Activated CD4-positive, alpha-beta T cell treated with anti-CD3 and anti-CD28 coated beads, Interleukin-2, amount 10 ng/mL, durations not matched to agents 7 days and 5 days (primary cell): ENCODE results near the gene PADI3. TPM values are rescaled to one million over a fixed set of nuclear protein-coding genes. Genes with fewer than 3 reads are reported as not detected.

ENCODE experiments used
- CTCF ChIA-PET: fragments of 350-600 bp; sonication (Branson Sonifier 250); formaldehyde crosslinking; loops from one replicate; lab custom pipeline; 2021; ENCODE audit warnings: antibody characterized with exemption; lab: Charles Lee
- POLR2A ChIA-PET: fragments of 350-600 bp; sonication (Branson Sonifier 250); formaldehyde crosslinking; loops from one replicate; lab custom pipeline; 2021; ENCODE audit warnings: antibody characterized with exemption; lab: Charles Lee
- DNase-seq: peaks from one replicate; pipeline ENCODE4 v3.0.0-alpha.2; 2020
- H3K27ac Mint-ChIP-seq: one replicate; pipeline ENCODE4 v1.8.0; 2021; ENCODE audit warnings: mild to moderate bottlenecking, moderate library complexity, mixed read lengths
- H3K27me3 Mint-ChIP-seq: one replicate; pipeline ENCODE4 v1.8.0; 2021; ENCODE audit warnings: mixed read lengths
- H3K36me3 Mint-ChIP-seq: one replicate; pipeline ENCODE4 v1.8.0; 2021; ENCODE audit warnings: low read depth, mixed read lengths
- H3K4me1 Mint-ChIP-seq: one replicate; pipeline ENCODE4 v1.8.0; 2021; ENCODE audit warnings: mixed read lengths
- H3K4me3 Mint-ChIP-seq: one replicate; pipeline ENCODE4 v1.8.0; 2021; ENCODE audit warnings: mild to moderate bottlenecking, moderate library complexity, mixed read lengths
- H3K9me3 Mint-ChIP-seq: one replicate; pipeline ENCODE4 v1.8.0; 2021; ENCODE audit warnings: mixed read lengths
- total RNA-seq, 2 experiments: library from RNA; stranded (reverse); gene quantifications; one replicate each; pipeline ENCODE4 v1.2.3, GENCODE V29; 2021

PADI3 gene
- total RNA-seq, 2 experiments from 2014 or later = not detected

GRCh38 chr1:17287130-17287776 lies 38.4 kb downstream of the PADI3 start:
- H3K9me3 Mint-ChIP-seq = no peaks in the 10 kb centered on the region
- H3K4me1 Mint-ChIP-seq = no peaks in the 10 kb centered on the region
- POLR2A ChIA-PET = no interaction called here
- CTCF ChIA-PET = interaction anchor here (0.6 to 0.9 kb wide), 2 partner anchors 24 to 79 kb away, joined by 3 read pairs; no protein-coding TSS in a partner anchor
- peaks cover 9% of the 10 kb centered on the region for H3K27me3 Mint-ChIP-seq
- H3K36me3 Mint-ChIP-seq = no peaks in the 10 kb centered on the region
- no peak overlapping the region for H3K27ac Mint-ChIP-seq
- H3K4me3 Mint-ChIP-seq = no peak overlapping the region
- no peak for DNase-seq

GRCh38 chr1:17289721-17290120 lies 40.8 kb downstream of the PADI3 start:
- ChIA-PET CTCF (no interaction called here), POLR2A (no interaction called here)
- Mint-ChIP-seq H3K9me3 (no peaks in the 10 kb centered on the region), H3K27me3 (peaks cover 20% of the 10 kb centered on the region), H3K4me1 (no peaks in the 10 kb centered on the region), H3K27ac (no peak overlapping the region), H3K4me3 (no peak overlapping the region), H3K36me3 (no peaks in the 10 kb centered on the region)
- DNase-seq = no peak

- H3K4me1 Mint-ChIP-seq = no peaks in the 10 kb centered on the region
- peaks cover 20% of the 10 kb centered on the region for H3K27me3 Mint-ChIP-seq
- DNase-seq = no peak
- no peak overlapping the region for H3K27ac Mint-ChIP-seq
- no peaks in the 10 kb centered on the region for H3K9me3 Mint-ChIP-seq
- H3K4me3 Mint-ChIP-seq = no peak overlapping the region
- H3K36me3 Mint-ChIP-seq = no peaks in the 10 kb centered on the region
- ChIA-PET CTCF (no interaction called here), POLR2A (no interaction called here)
Observed at GRCh38 chr1:17290553-17290952, 41.7 kb downstream of the PADI3 start.

GRCh38 chr1:17292299-17293160 lies 43.6 kb downstream of the PADI3 start:
- no peak overlapping the region for H3K4me3 Mint-ChIP-seq
- H3K9me3 Mint-ChIP-seq = no peaks in the 10 kb centered on the region
- H3K27me3 Mint-ChIP-seq = peaks cover 21% of the 10 kb centered on the region
- H3K36me3 Mint-ChIP-seq = no peaks in the 10 kb centered on the region
- ChIA-PET POLR2A (no interaction called here), CTCF (no interaction called here)
- H3K27ac Mint-ChIP-seq = no peak overlapping the region
- DNase-seq = no peak
- no peaks in the 10 kb centered on the region for H3K4me1 Mint-ChIP-seq

GRCh38 chr1:17293681-17294425 lies 45.0 kb downstream of the PADI3 start:
- ChIA-PET CTCF (no interaction called here), POLR2A (no interaction called here)
- peaks cover 23% of the 10 kb centered on the region for H3K27me3 Mint-ChIP-seq

GRCh38 chr1:17295292-17295691 lies 46.4 kb downstream of the PADI3 start:
- H3K9me3 Mint-ChIP-seq = no peaks in the 10 kb centered on the region
- H3K27ac Mint-ChIP-seq = no peak overlapping the region
- no peak for DNase-seq
- no peak overlapping the region for H3K4me3 Mint-ChIP-seq
- H3K36me3 Mint-ChIP-seq = no peaks in the 10 kb centered on the region
- H3K4me1 Mint-ChIP-seq = no peaks in the 10 kb centered on the region
- peaks cover 21% of the 10 kb centered on the region for H3K27me3 Mint-ChIP-seq
- POLR2A ChIA-PET = no interaction called here
- CTCF ChIA-PET = no interaction called here

More at GRCh38 chr1:17293681-17294425, 45.0 kb downstream of the PADI3 start:
- Mint-ChIP-seq H3K4me3 (no peak overlapping the region), H3K9me3 (no peaks in the 10 kb centered on the region), H3K36me3 (no peaks in the 10 kb centered on the region), H3K27ac (no peak overlapping the region), H3K4me1 (no peaks in the 10 kb centered on the region)
- DNase-seq = no peak

- POLR2A ChIA-PET = no interaction called here
- no peaks in the 10 kb centered on the region for H3K9me3 Mint-ChIP-seq
- H3K36me3 Mint-ChIP-seq = no peaks in the 10 kb centered on the region
- H3K27me3 Mint-ChIP-seq = peaks cover 17% of the 10 kb centered on the region
- CTCF ChIA-PET = interaction anchor here (0.6 kb wide), 1 partner anchor 316 kb away, joined by 3 read pairs; no protein-coding TSS in a partner anchor
- no peaks in the 10 kb centered on the region for H3K4me1 Mint-ChIP-seq
- DNase-seq = no peak
- no peak overlapping the region for H3K27ac Mint-ChIP-seq
- H3K4me3 Mint-ChIP-seq = no peak overlapping the region
Observed at GRCh38 chr1:17296086-17296485, 47.2 kb downstream of the PADI3 start.

GRCh38 chr1:17297991-17298390 lies 49.1 kb downstream of the PADI3 start:
- POLR2A ChIA-PET = no interaction called here
- CTCF ChIA-PET = interaction anchor here (0.6 kb wide), 1 partner anchor 46 kb away, joined by 5 read pairs; no protein-coding TSS in a partner anchor
- DNase-seq = no peak
- no peaks in the 10 kb centered on the region for H3K4me1 Mint-ChIP-seq
- no peak overlapping the region for H3K4me3 Mint-ChIP-seq
- no peaks in the 10 kb centered on the region for H3K36me3 Mint-ChIP-seq
- peaks cover 15% of the 10 kb centered on the region for H3K27me3 Mint-ChIP-seq
- peaks cover 7% of the 10 kb centered on the region for H3K9me3 Mint-ChIP-seq
- no peak overlapping the region for H3K27ac Mint-ChIP-seq

- Mint-ChIP-seq H3K4me3 (no peak overlapping the region), H3K36me3 (no peaks in the 10 kb centered on the region), H3K4me1 (no peaks in the 10 kb centered on the region), H3K27me3 (peaks cover 1% of the 10 kb centered on the region), H3K9me3 (peaks cover 7% of the 10 kb centered on the region), H3K27ac (no peak overlapping the region)
- POLR2A ChIA-PET = no interaction called here
- no peak for DNase-seq
- CTCF ChIA-PET = no interaction called here
Observed at GRCh38 chr1:17301767-17302166, 52.9 kb downstream of the PADI3 start.

- no peak overlapping the region for H3K27ac Mint-ChIP-seq
- no peaks in the 10 kb centered on the region for H3K4me1 Mint-ChIP-seq
- H3K36me3 Mint-ChIP-seq = no peaks in the 10 kb centered on the region
- DNase-seq = no peak
- H3K27me3 Mint-ChIP-seq = peaks cover 3% of the 10 kb centered on the region
- peaks cover 7% of the 10 kb centered on the region for H3K9me3 Mint-ChIP-seq
- CTCF ChIA-PET = no interaction called here
- no peak overlapping the region for H3K4me3 Mint-ChIP-seq
- POLR2A ChIA-PET = no interaction called here
Observed at GRCh38 chr1:17304151-17304825, 55.4 kb downstream of the PADI3 start.

GRCh38 chr1:17304826-17305175 lies 55.9 kb downstream of the PADI3 start:
- Mint-ChIP-seq H3K36me3 (no peaks in the 10 kb centered on the region), H3K4me3 (no peak overlapping the region), H3K27me3 (peaks cover 3% of the 10 kb centered on the region), H3K4me1 (no peaks in the 10 kb centered on the region), H3K27ac (no peak overlapping the region), H3K9me3 (peaks cover 7% of the 10 kb centered on the region)
- ChIA-PET CTCF (no interaction called here), POLR2A (no interaction called here)
- DNase-seq = no peak

- no peaks in the 10 kb centered on the region for H3K36me3 Mint-ChIP-seq
- H3K4me3 Mint-ChIP-seq = no peak overlapping the region
- H3K4me1 Mint-ChIP-seq = no peaks in the 10 kb centered on the region
- ChIA-PET CTCF (no interaction called here), POLR2A (no interaction called here)
- H3K27ac Mint-ChIP-seq = no peak overlapping the region
- peaks cover 3% of the 10 kb centered on the region for H3K27me3 Mint-ChIP-seq
- peaks cover 7% of the 10 kb centered on the region for H3K9me3 Mint-ChIP-seq
- DNase-seq = no peak
Observed at GRCh38 chr1:17305576-17306095, 56.7 kb downstream of the PADI3 start.
